Measurements from ENCODE around the gene TECTB. TPM values are rescaled to one million over a fixed set of nuclear protein-coding genes. Genes with fewer than 3 reads are reported as not detected.

The TECTB gene
- total and polyA plus RNA-seq, 2 donors (not counting 1 experiment from before 2014, with no cell fraction given) = not detected

DNA sequence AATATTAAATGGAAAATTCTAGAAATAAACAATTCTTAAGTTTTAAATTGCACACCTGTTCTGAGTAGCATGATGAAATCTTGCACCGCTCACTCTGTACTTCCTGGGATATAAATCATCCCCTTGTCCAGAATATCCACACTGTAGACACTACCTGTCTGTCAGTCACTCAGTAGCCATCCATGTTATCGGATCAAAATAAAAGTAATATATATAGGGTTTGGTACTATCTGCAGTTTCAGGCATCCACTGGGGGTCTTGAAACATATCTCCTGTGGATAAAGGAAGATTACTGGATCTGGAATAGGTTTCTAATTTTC, 6.8 kb downstream of the TECTB start:
- no peak for DNase-seq (ENCODE audit: low read depth in 2 of 2)
- H2AFZ ChIP-seq (ENCODE audit: low read length) = no peak overlapping the region
- no peak overlapping the region for H3K9ac ChIP-seq (ENCODE audit: insufficient read depth, low read length)
- H3K27me3 ChIP-seq (ENCODE audit: control insufficient read depth, insufficient read depth, low read length) = no peaks in the 10 kb centered on the region
- H3K4me3 ChIP-seq (replicated peaks in 1 of 4; ENCODE audit: control extremely low read depth in 1 of 4, insufficient read depth in 1 of 4, low read depth in 3 of 4, low read length in 4 of 4) = no peak overlapping the region
- no peaks in the 10 kb centered on the region for H3K36me3 ChIP-seq (ENCODE audit: control insufficient read depth, insufficient read depth, low read length)
- no peaks in the 10 kb centered on the region for H3K79me2 ChIP-seq (ENCODE audit: control insufficient read depth, insufficient read depth, low read length)
- no peak overlapping the region for H3K4me2 ChIP-seq (ENCODE audit: extremely low read depth, insufficient read depth, low read length)
- no peaks in the 10 kb centered on the region for H3K4me1 ChIP-seq (ENCODE audit: control insufficient read depth, extremely low read depth, insufficient read depth, low read length)
- no peak for TF ChIP-seq EZH2 (IDR thresholded peaks at IDR 0.05; ENCODE audit: low read length, missing control alignments)
- no peak for TF ChIP-seq CTCF (conservative IDR thresholded peaks at IDR 0.05 in 1 of 2, IDR thresholded peaks at IDR 0.05 in 1 of 2; ENCODE audit: low read depth in 1 of 2, low read length in 2 of 2)
- H3K27ac ChIP-seq (ENCODE audit: insufficient read depth, low read length) = no peak overlapping the region
- no peaks in the 10 kb centered on the region for H4K20me1 ChIP-seq (ENCODE audit: control insufficient read depth, extremely low read depth, insufficient read depth, low read length)
- H3K9me3 ChIP-seq (ENCODE audit: control insufficient read depth, insufficient read depth, low read depth, low read length) = no peaks in the 10 kb centered on the region

GRCh38 chr10:112294169-112294568, 11.0 kb downstream of the TECTB start:
- Histone ChIP-seq H3K4me3 (replicated peaks in 1 of 4; ENCODE audit: control extremely low read depth in 1 of 4, insufficient read depth in 1 of 4, low read depth in 3 of 4, low read length in 4 of 4) (no peak overlapping the region), H3K36me3 (ENCODE audit: control insufficient read depth, insufficient read depth, low read length) (no peaks in the 10 kb centered on the region), H3K27ac (ENCODE audit: insufficient read depth, low read length) (no peak overlapping the region), H3K4me2 (ENCODE audit: extremely low read depth, insufficient read depth, low read length) (no peak overlapping the region), H3K79me2 (ENCODE audit: control insufficient read depth, insufficient read depth, low read length) (no peaks in the 10 kb centered on the region), H3K9me3 (ENCODE audit: control insufficient read depth, insufficient read depth, low read depth, low read length) (no peaks in the 10 kb centered on the region), H4K20me1 (ENCODE audit: control insufficient read depth, extremely low read depth, insufficient read depth, low read length) (no peaks in the 10 kb centered on the region), H3K4me1 (ENCODE audit: control insufficient read depth, extremely low read depth, insufficient read depth, low read length) (no peaks in the 10 kb centered on the region), H3K9ac (ENCODE audit: insufficient read depth, low read length) (no peak overlapping the region), H3K27me3 (ENCODE audit: control insufficient read depth, insufficient read depth, low read length) (no peaks in the 10 kb centered on the region), H2AFZ (ENCODE audit: low read length) (no peak overlapping the region)
- TF ChIP-seq CTCF (conservative IDR thresholded peaks at IDR 0.05 in 1 of 2, IDR thresholded peaks at IDR 0.05 in 1 of 2; ENCODE audit: low read depth in 1 of 2, low read length in 2 of 2) (no peak), EZH2 (IDR thresholded peaks at IDR 0.05; ENCODE audit: low read length, missing control alignments) (no peak)
- no peak for DNase-seq (ENCODE audit: low read depth in 2 of 2)

DNA sequence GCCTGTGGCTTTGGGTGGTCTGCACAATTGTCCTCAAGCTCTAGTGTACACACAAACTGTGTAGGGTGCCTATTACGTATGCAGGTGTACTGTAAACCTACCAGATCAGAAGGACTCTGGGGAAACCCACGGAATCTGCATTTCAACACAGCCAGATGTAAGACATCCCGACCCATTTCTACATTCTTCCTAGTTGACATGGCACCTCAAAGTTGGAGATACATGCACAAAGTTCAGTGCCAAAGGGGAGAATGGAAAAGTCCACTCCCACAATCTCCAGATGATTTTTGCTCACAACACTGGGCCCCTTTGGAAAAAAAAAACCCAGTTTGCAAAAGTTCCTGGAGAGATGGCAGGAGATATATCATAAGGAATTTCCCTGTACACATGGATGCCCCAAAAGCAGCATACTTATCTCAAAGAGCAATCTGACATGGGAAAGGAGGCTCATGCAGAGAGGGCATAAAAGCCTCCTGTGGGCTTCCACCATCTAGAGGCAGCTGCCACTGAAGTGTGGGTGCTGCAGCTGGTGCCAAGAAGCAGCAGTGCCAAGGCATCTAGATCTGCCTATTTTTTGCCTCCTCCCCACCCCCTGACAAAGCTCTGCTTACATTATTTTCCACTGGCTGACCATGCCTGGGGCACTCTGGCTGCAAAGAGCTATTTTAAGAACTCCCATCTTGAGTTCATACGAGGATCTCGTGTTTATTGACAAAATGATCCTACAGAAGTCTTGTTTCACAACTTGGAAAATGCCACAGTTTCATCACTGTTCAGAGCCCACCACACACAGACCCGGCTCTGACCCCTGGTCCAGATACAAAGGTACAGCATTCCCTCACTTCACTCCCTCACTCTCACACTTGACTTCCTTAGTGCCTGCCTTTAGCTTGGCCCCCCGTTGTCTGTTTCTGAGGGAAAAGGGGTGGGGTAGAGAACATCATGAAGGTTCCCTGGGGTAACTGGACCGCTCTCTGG, 12.9 kb downstream of the TECTB start:
- DNase-seq (ENCODE audit: low read depth in 2 of 2) = no peak
- Histone ChIP-seq H3K79me2 (ENCODE audit: control insufficient read depth, insufficient read depth, low read length) (no peaks in the 10 kb centered on the region), H3K9ac (ENCODE audit: insufficient read depth, low read length) (no peak overlapping the region), H2AFZ (ENCODE audit: low read length) (no peak overlapping the region), H3K9me3 (ENCODE audit: control insufficient read depth, insufficient read depth, low read depth, low read length) (no peaks in the 10 kb centered on the region), H4K20me1 (ENCODE audit: control insufficient read depth, extremely low read depth, insufficient read depth, low read length) (no peaks in the 10 kb centered on the region), H3K36me3 (ENCODE audit: control insufficient read depth, insufficient read depth, low read length) (no peaks in the 10 kb centered on the region), H3K27ac (ENCODE audit: insufficient read depth, low read length) (no peak overlapping the region), H3K4me2 (ENCODE audit: extremely low read depth, insufficient read depth, low read length) (no peak overlapping the region), H3K27me3 (ENCODE audit: control insufficient read depth, insufficient read depth, low read length) (no peaks in the 10 kb centered on the region), H3K4me1 (ENCODE audit: control insufficient read depth, extremely low read depth, insufficient read depth, low read length) (no peaks in the 10 kb centered on the region), H3K4me3 (replicated peaks in 1 of 4; ENCODE audit: control extremely low read depth in 1 of 4, insufficient read depth in 1 of 4, low read depth in 3 of 4, low read length in 4 of 4) (no peak overlapping the region)
- TF ChIP-seq EZH2 (IDR thresholded peaks at IDR 0.05; ENCODE audit: low read length, missing control alignments) = no peak
- no peak for TF ChIP-seq CTCF (conservative IDR thresholded peaks at IDR 0.05 in 1 of 2, IDR thresholded peaks at IDR 0.05 in 1 of 2; ENCODE audit: low read depth in 1 of 2, low read length in 2 of 2)
